GM12878 (cell line): Measurements from ENCODE around the gene KRT79.

Source experiments
- CEBPZ ChIP-seq: fragments of 150-350 bp; IDR thresholded peaks from 2 replicates; pipeline ENCODE4 v1.6.1; 2016; ENCODE audit warnings: low read depth, low read length
- CTCF ChIP-seq, 3 experiments: IDR thresholded peaks in 2 of 3; conservative IDR thresholded peaks in 1 of 3; 2 replicates each; pipeline ENCODE4 v1.5.1; 2011; ENCODE audit warnings: low read depth in 3 of 3, low read length in 3 of 3, mild to moderate bottlenecking in 3 of 3, control low read depth in 2 of 3, moderate library complexity in 2 of 3, inconsistent platforms in 1 of 3, mixed read lengths in 1 of 3; ENCODE audit not compliant: control insufficient read depth in 2 of 3, insufficient read depth in 1 of 3; ENCODE audit errors: extremely low read depth in 1 of 3
- EGR1 ChIP-seq, 2 experiments: IDR thresholded peaks; 1 replicate in 1 of 2; 2 replicates in 1 of 2; pipeline ENCODE4 v1.6.1; 2011 to 2012; ENCODE audit warnings: low read depth in 2 of 2, low read length in 2 of 2, borderline replicate concordance in 1 of 2, mild to moderate bottlenecking in 1 of 2, moderate library complexity in 1 of 2
- PRDM15 ChIP-seq: fragments of 450-650 bp; formaldehyde crosslinking; IDR thresholded peaks from 2 replicates; pipeline ENCODE4 v1.4.0; 2020; ENCODE audit warnings: mild to moderate bottlenecking, moderate library complexity
- SPI1 ChIP-seq: IDR thresholded peaks from 2 replicates; pipeline ENCODE4 v1.6.1; 2011; ENCODE audit warnings: low read depth, mild to moderate bottlenecking, low read length, moderate library complexity, borderline replicate concordance; ENCODE audit not compliant: insufficient read depth

GRCh38 chr12:52821071-52821730, 12.9 kb downstream of the KRT79 start:
- no peak for TF ChIP-seq CEBPZ
- no peak for TF ChIP-seq EGR1 (IDR thresholded peaks at IDR 0.05; ENCODE audit: borderline replicate concordance in 1 of 2, low read depth in 2 of 2, low read length in 2 of 2)
- TF ChIP-seq PRDM15 = no peak
- no peak for TF ChIP-seq CTCF (IDR thresholded peaks at IDR 0.05 in 2 of 3, conservative IDR thresholded peaks at IDR 0.05 in 1 of 3; ENCODE audit: control insufficient read depth in 2 of 3, extremely low read depth in 1 of 3, insufficient read depth in 1 of 3, low read depth in 3 of 3, low read length in 3 of 3)
- TF ChIP-seq SPI1 = no peak
